Peyer's patch (tissue), 4 donors: Measurements from ENCODE around the gene CAPN8.

ENCODE experiments used
- POLR2A ChIP-seq, 2 donors: fragments of 450-650 bp; IDR thresholded peaks; one replicate each; pipeline ENCODE4 v1.5.1; 2017; ENCODE audit warnings: antibody characterized with exemption in 2 of 2, mild to moderate bottlenecking in 2 of 2, moderate library complexity in 2 of 2
- TF ChIP-seq, protein P1 (sequence below), 6 experiments: fragments of 450-650 bp in 4 of 6; fragments of 200-600 bp in 2 of 6; sonication (generic) in 1 of 6; IDR thresholded peaks; one replicate each; pipeline ENCODE4 v1.5.1; 2017 to 2019; ENCODE audit warnings: antibody characterized with exemption in 6 of 6, mild to moderate bottlenecking in 3 of 6, moderate library complexity in 1 of 6

DNA sequence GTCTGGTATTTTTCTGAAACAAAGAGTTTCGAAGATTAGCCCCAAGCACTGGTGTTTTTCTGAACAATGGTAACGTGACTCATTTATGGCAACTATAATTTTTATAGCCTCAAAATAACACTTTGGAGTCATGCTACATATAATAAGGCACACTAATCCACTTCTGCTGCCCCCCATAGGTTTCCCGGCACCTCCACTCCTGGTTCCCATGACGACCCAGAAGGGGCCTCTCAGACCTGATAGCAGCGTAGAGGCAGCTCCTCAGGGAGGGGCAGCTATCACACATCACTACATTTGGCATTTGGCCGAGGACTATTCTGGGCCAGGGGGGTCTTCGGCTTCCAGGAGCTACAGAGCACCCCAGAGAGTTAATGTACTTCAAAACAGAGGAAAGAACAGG is 23.3 kb downstream of the CAPN8 start:
- no peak for TF ChIP-seq POLR2A (IDR thresholded peaks at IDR 0.05)
- TF ChIP-seq, protein P1, sequence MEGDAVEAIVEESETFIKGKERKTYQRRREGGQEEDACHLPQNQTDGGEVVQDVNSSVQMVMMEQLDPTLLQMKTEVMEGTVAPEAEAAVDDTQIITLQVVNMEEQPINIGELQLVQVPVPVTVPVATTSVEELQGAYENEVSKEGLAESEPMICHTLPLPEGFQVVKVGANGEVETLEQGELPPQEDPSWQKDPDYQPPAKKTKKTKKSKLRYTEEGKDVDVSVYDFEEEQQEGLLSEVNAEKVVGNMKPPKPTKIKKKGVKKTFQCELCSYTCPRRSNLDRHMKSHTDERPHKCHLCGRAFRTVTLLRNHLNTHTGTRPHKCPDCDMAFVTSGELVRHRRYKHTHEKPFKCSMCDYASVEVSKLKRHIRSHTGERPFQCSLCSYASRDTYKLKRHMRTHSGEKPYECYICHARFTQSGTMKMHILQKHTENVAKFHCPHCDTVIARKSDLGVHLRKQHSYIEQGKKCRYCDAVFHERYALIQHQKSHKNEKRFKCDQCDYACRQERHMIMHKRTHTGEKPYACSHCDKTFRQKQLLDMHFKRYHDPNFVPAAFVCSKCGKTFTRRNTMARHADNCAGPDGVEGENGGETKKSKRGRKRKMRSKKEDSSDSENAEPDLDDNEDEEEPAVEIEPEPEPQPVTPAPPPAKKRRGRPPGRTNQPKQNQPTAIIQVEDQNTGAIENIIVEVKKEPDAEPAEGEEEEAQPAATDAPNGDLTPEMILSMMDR (IDR thresholded peaks at IDR 0.05), result no peak
